Fibroblast of lung (primary cell): Measurements from ENCODE around the gene OR7C1.

Experiments
- EZH2 ChIP-seq: IDR thresholded peaks from 2 replicates; pipeline ENCODE4 v1.5.1; 2012; ENCODE audit warnings: low read length, control low read depth, mild to moderate bottlenecking; ENCODE audit errors: missing control alignments
- TF ChIP-seq, protein P1 (sequence below), 2 donors: IDR thresholded peaks in 1 of 2; conservative IDR thresholded peaks in 1 of 2; 1 replicate in 1 of 2; 2 replicates in 1 of 2; pipeline ENCODE4 v1.5.1; 2011 to 2012; ENCODE audit warnings: low read length in 2 of 2, control low read depth in 1 of 2, inconsistent platforms in 1 of 2, low read depth in 1 of 2, mild to moderate bottlenecking in 1 of 2

DNA sequence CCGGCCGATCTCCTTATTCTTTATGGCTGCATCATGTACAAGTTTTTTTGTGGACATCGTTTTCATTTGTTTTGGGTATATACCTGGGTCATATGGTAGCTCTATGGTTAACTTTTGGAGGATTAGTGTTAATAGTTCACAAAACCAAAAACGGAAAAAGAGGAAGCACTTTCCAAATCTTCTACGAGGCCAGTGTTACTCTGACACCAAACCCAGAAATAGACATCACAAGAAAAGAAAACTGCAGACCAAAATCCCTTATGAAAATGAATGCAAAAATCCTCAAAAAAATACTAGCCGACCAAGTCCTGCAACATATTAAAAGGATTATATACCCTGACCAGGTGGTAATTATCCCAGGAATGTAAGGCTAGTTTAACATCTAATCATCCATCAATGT, 86.4 kb downstream of the OR7C1 start:
- TF ChIP-seq, protein P1, sequence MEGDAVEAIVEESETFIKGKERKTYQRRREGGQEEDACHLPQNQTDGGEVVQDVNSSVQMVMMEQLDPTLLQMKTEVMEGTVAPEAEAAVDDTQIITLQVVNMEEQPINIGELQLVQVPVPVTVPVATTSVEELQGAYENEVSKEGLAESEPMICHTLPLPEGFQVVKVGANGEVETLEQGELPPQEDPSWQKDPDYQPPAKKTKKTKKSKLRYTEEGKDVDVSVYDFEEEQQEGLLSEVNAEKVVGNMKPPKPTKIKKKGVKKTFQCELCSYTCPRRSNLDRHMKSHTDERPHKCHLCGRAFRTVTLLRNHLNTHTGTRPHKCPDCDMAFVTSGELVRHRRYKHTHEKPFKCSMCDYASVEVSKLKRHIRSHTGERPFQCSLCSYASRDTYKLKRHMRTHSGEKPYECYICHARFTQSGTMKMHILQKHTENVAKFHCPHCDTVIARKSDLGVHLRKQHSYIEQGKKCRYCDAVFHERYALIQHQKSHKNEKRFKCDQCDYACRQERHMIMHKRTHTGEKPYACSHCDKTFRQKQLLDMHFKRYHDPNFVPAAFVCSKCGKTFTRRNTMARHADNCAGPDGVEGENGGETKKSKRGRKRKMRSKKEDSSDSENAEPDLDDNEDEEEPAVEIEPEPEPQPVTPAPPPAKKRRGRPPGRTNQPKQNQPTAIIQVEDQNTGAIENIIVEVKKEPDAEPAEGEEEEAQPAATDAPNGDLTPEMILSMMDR (conservative IDR thresholded peaks at IDR 0.05 in 1 of 2, IDR thresholded peaks at IDR 0.05 in 1 of 2; ENCODE audit: low read depth in 1 of 2, low read length in 2 of 2) = no peak
- no peak for TF ChIP-seq EZH2
